HepG2 (cell line): Measurements from ENCODE around the gene GON7. TPM values are rescaled to one million over a fixed set of nuclear protein-coding genes. Genes with fewer than 3 reads are reported as not detected.
"Not testable (repeated sequence)": the region's sequence is repeated elsewhere in the genome, so short reads cannot be mapped to it uniquely, and the experiment has no call there.

ENCODE experiments used
- ERF ChIP-seq: IDR thresholded peaks from 2 replicates; pipeline ENCODE4 v1.6.1; 2018; ENCODE audit warnings: missing biosample characterization, missing genetic modification reagents
- HNF1A ChIP-seq, 2 experiments: sonication (generic) in 1 of 2; formaldehyde crosslinking in 1 of 2; IDR thresholded peaks; 2 replicates each; pipeline versions ENCODE4 v1.4.0 to v1.6.1; 2016 to 2020; ENCODE audit warnings: borderline replicate concordance in 1 of 2, low read depth in 1 of 2, mild to moderate bottlenecking in 1 of 2, missing genetic modification reagents in 1 of 2
- KAT8 ChIP-seq: IDR thresholded peaks from 2 replicates; pipeline ENCODE4 v1.6.1; 2016; ENCODE audit warnings: missing genetic modification reagents, missing compliant biosample characterization
- KDM3A ChIP-seq: IDR thresholded peaks from 2 replicates; pipeline ENCODE4 v1.6.1; 2018; ENCODE audit warnings: low read depth, missing compliant biosample characterization
- KLF9 ChIP-seq: IDR thresholded peaks from 2 replicates; pipeline ENCODE4 v1.6.1; 2016; ENCODE audit warnings: low read depth
- MED1 ChIP-seq: sonication (generic); formaldehyde crosslinking; IDR thresholded peaks from 2 replicates; pipeline ENCODE4 v1.4.0; 2020; ENCODE audit warnings: missing genetic modification reagents
- MEF2D ChIP-seq: sonication (generic); formaldehyde crosslinking; IDR thresholded peaks from 2 replicates; pipeline ENCODE4 v1.5.1; 2020; ENCODE audit warnings: mild to moderate bottlenecking, missing genetic modification reagents
- NR2F1 ChIP-seq, 2 experiments: fragments of 450-650 bp in 1 of 2; formaldehyde crosslinking in 1 of 2; IDR thresholded peaks; 2 replicates each; pipeline versions ENCODE4 v1.5.0 to v1.6.1; 2016 to 2020; ENCODE audit warnings: mild to moderate bottlenecking in 1 of 2, missing compliant biosample characterization in 1 of 2, missing genetic modification reagents in 1 of 2, moderate library complexity in 1 of 2
- PAXIP1 ChIP-seq: sonication (generic); formaldehyde crosslinking; conservative IDR thresholded peaks from 2 replicates; pipeline ENCODE4 v1.4.0; 2020; ENCODE audit warnings: mild to moderate bottlenecking, missing genetic modification reagents, moderate library complexity
- PHF8 ChIP-seq: sonication (generic); formaldehyde crosslinking; IDR thresholded peaks from 2 replicates; pipeline ENCODE4 v1.5.0; 2020; ENCODE audit warnings: missing genetic modification reagents
- SP4 ChIP-seq: sonication (generic); formaldehyde crosslinking; IDR thresholded peaks from 2 replicates; pipeline ENCODE4 v1.8.1; 2023; ENCODE audit warnings: mild to moderate bottlenecking, missing genetic modification reagents
- TAF1 ChIP-seq: sonication (generic); formaldehyde crosslinking; IDR thresholded peaks from 2 replicates; pipeline ENCODE4 v1.4.0; 2020; ENCODE audit warnings: missing genetic modification reagents
- YEATS4 ChIP-seq: sonication (generic); formaldehyde crosslinking; IDR thresholded peaks from 2 replicates; pipeline ENCODE4 v1.4.0; 2020; ENCODE audit warnings: missing genetic modification reagents, borderline replicate concordance
- ZNF501 ChIP-seq: sonication (generic); formaldehyde crosslinking; IDR thresholded peaks from 2 replicates; pipeline ENCODE4 v1.5.1; 2020; ENCODE audit warnings: mild to moderate bottlenecking, moderate library complexity, missing genetic modification reagents
- ZSCAN9 ChIP-seq: IDR thresholded peaks from 2 replicates; pipeline ENCODE4 v1.6.1; 2016; ENCODE audit warnings: borderline replicate concordance
- polyA plus RNA-seq, 8 experiments: library from polyadenylated mRNA; depleted of rRNA in 3 of 8; stranded (reverse) in 7 of 8; unstranded in 1 of 8; fragments of >200 nt; fragmentation: Illumina TruSeq in 4 of 8; extraction: Trizol in 4 of 8; gene quantifications; 2 replicates each; pipeline versions ENCODE4 v1.2.1 to v1.2.3, GENCODE V29; 2011 to 2016; ENCODE audit warnings: low read depth in 4 of 8, missing spikeins in 1 of 8, mixed read lengths in 1 of 8; ENCODE audit not compliant: insufficient read depth in 1 of 8
- total RNA-seq, 5 experiments: library from RNA; depleted of rRNA; stranded (reverse); fragments of >200 nt; fragmentation: Illumina TruSeq; extraction: Trizol; gene quantifications; 2 replicates each; pipeline ENCODE4 v1.2.3, GENCODE V29; 2016; ENCODE audit warnings: low read depth in 1 of 5
- TF ChIP-seq, protein P1 (sequence below): IDR thresholded peaks from 2 replicates; pipeline ENCODE4 v1.6.1; 2016; ENCODE audit warnings: mild to moderate bottlenecking

GON7 gene
- total and polyA plus RNA-seq, 2 of the 13 experiments (the other 11 are each of a cell fraction or from before 2014, with no cell fraction given) = 11.9 to 28.0 TPM

- peak; percentile 18; the same call in 1 of the 2 replicates for TF ChIP-seq YEATS4 (CRISPR knock-in tag)
- 0 out of 2 replicates have a peak, but pooled peaks have one; percentile 35 for TF ChIP-seq KDM3A (CRISPR knock-in tag)
- peak; percentile 18; the same call in 1 of the 2 replicates for TF ChIP-seq TAF1
- peak; percentile 58; the same call in 1 of the 2 replicates for TF ChIP-seq ERF (CRISPR knock-in tag)
- peak; percentile 18; the same call in 1 of the 2 replicates for TF ChIP-seq ZNF501 (CRISPR knock-in tag)
- TF ChIP-seq, protein P1, sequence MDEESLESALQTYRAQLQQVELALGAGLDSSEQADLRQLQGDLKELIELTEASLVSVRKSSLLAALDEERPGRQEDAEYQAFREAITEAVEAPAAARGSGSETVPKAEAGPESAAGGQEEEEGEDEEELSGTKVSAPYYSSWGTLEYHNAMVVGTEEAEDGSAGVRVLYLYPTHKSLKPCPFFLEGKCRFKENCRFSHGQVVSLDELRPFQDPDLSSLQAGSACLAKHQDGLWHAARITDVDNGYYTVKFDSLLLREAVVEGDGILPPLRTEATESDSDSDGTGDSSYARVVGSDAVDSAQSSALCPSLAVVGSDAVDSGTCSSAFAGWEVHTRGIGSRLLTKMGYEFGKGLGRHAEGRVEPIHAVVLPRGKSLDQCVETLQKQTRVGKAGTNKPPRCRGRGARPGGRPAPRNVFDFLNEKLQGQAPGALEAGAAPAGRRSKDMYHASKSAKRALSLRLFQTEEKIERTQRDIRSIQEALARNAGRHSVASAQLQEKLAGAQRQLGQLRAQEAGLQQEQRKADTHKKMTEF = peak; percentile 66; the same call in 1 of the 2 replicates
- TF ChIP-seq PHF8 (CRISPR knock-in tag) = peak; percentile 50; the same call in 1 of the 2 replicates
- TF ChIP-seq NR2F1 (CRISPR knock-in tag; IDR thresholded peaks at IDR 0.05) = 0 out of 4 replicates have a peak, but pooled peaks of 1 of the 2 experiments have one; percentile 9
- 0 out of 2 replicates have a peak, but pooled peaks have one; percentile 26 for TF ChIP-seq HNF1A (IDR thresholded peaks at IDR 0.05; ENCODE audit: low read depth)
- not testable (repeated sequence) for TF ChIP-seq HNF1A (CRISPR knock-in tag; IDR thresholded peaks at IDR 0.05; ENCODE audit: borderline replicate concordance)
- TF ChIP-seq KLF9 (CRISPR knock-in tag) = 0 out of 2 replicates have a peak, but pooled peaks have one; percentile 40
- TF ChIP-seq PAXIP1 (CRISPR knock-in tag) = peak; percentile 64
- 0 out of 2 replicates have a peak, but pooled peaks have one; percentile 26 for TF ChIP-seq SP4 (CRISPR knock-in tag)
- TF ChIP-seq MEF2D (CRISPR knock-in tag) = 0 out of 2 replicates have a peak, but pooled peaks have one; percentile 22
- TF ChIP-seq ZSCAN9 (CRISPR knock-in tag) = peak; percentile 51; the same call in 1 of the 2 replicates
- peak; percentile 88 for TF ChIP-seq MED1 (CRISPR knock-in tag)
- TF ChIP-seq KAT8 (CRISPR knock-in tag) = 0 out of 2 replicates have a peak, but pooled peaks have one; percentile 24
Measured at GRCh38 chr14:93165271-93166265, 41.3 kb downstream of the GON7 start (continued).
